GM12878 (cell line): Measurements from ENCODE around the gene KICS2.

ENCODE experiments used
- CHD4 ChIP-seq: fragments of 200-600 bp; sonication (generic); IDR thresholded peaks from 2 replicates; pipeline ENCODE4 v1.6.1; 2016; ENCODE audit warnings: mild to moderate bottlenecking
- CTCF ChIP-seq, 3 experiments: IDR thresholded peaks in 2 of 3; conservative IDR thresholded peaks in 1 of 3; 2 replicates each; pipeline ENCODE4 v1.5.1; 2011; ENCODE audit warnings: low read depth in 3 of 3, low read length in 3 of 3, mild to moderate bottlenecking in 3 of 3, control low read depth in 2 of 3, moderate library complexity in 2 of 3, inconsistent platforms in 1 of 3, mixed read lengths in 1 of 3; ENCODE audit not compliant: control insufficient read depth in 2 of 3, insufficient read depth in 1 of 3; ENCODE audit errors: extremely low read depth in 1 of 3
- E2F4 ChIP-seq: IDR thresholded peaks from 2 replicates; pipeline ENCODE4 v1.6.1; 2012; ENCODE audit warnings: low read depth, low read length, improper control_type of control experiment
- ELK1 ChIP-seq: IDR thresholded peaks from 2 replicates; pipeline ENCODE4 v1.6.1; 2012; ENCODE audit warnings: low read depth, low read length, improper control_type of control experiment
- EZH2 ChIP-seq: IDR thresholded peaks from 2 replicates; pipeline ENCODE4 v1.6.1; 2012; ENCODE audit warnings: low read depth, mild to moderate bottlenecking, control low read depth, inconsistent platforms, low read length, borderline replicate concordance; ENCODE audit not compliant: control insufficient read depth
- MYB ChIP-seq: fragments of 150-350 bp; IDR thresholded peaks from 2 replicates; pipeline ENCODE4 v1.6.1; 2014; ENCODE audit warnings: mild to moderate bottlenecking, low read depth, low read length, borderline replicate concordance
- RELA ChIP-seq: fragments of 450-650 bp; IDR thresholded peaks from 2 replicates; pipeline ENCODE4 v1.8.0; 2014; ENCODE audit warnings: borderline replicate concordance; ENCODE audit not compliant: partially characterized antibody
- RFX5 ChIP-seq: IDR thresholded peaks from 2 replicates; pipeline ENCODE4 v1.6.1; 2011; ENCODE audit warnings: low read depth, low read length, improper control_type of control experiment
- TAF1 ChIP-seq: IDR thresholded peaks from 2 replicates; pipeline ENCODE4 v1.6.1; 2011; ENCODE audit warnings: mild to moderate bottlenecking, low read depth, low read length, borderline replicate concordance
- TCF3 ChIP-seq: IDR thresholded peaks from 2 replicates; pipeline ENCODE4 v1.6.1; 2012; ENCODE audit warnings: low read depth, mild to moderate bottlenecking, low read length, borderline replicate concordance; ENCODE audit not compliant: insufficient read depth
- YY1 ChIP-seq: IDR thresholded peaks from 2 replicates; pipeline ENCODE4 v1.6.1; 2011; ENCODE audit warnings: low read depth, mild to moderate bottlenecking, low read length
- ZBTB4 ChIP-seq: fragments of 450-650 bp; formaldehyde crosslinking; IDR thresholded peaks from 2 replicates; pipeline ENCODE4 v1.4.0; 2022; ENCODE audit warnings: mild to moderate bottlenecking, moderate library complexity

GRCh38 chr12:64190140-64190539 is 32.0 kb downstream of the KICS2 start:
- TF ChIP-seq CHD4 (no peak), E2F4 (no peak), ZBTB4 (CRISPR knock-in tag) (no peak), TAF1 (no peak), RELA (no peak), CTCF (IDR thresholded peaks at IDR 0.05 in 2 of 3, conservative IDR thresholded peaks at IDR 0.05 in 1 of 3; ENCODE audit: control insufficient read depth in 2 of 3, extremely low read depth in 1 of 3, insufficient read depth in 1 of 3, low read depth in 3 of 3, low read length in 3 of 3) (no peak), YY1 (no peak), ELK1 (no peak), RFX5 (no peak), TCF3 (no peak), EZH2 (no peak), MYB (no peak)
